PC-9 (cell line): ENCODE measurements around the gene NCKAP1. TPM values are rescaled to one million over a fixed set of nuclear protein-coding genes. Genes with fewer than 3 reads are reported as not detected.

Experiments
- BruUV-seq: library from RNA; stranded (reverse); fragments of 400-500 nt; replicated peaks from 2 replicates; lab custom pipeline; 2021; lab: Mats Ljungman, UMichigan
- CTCF ChIA-PET: fragments of 300-600 bp; sonication (Branson Sonifier 250); formaldehyde crosslinking; loops from one replicate; lab custom pipeline; 2022; ENCODE audit warnings: antibody characterized with exemption; lab: Charles Lee
- POLR2A ChIA-PET: fragments of 300-600 bp; sonication (Branson Sonifier 250); formaldehyde crosslinking; loops from one replicate; lab custom pipeline; 2022; ENCODE audit warnings: antibody characterized with exemption; ENCODE audit not compliant: unreplicated experiment; lab: Charles Lee
- DNase-seq, 2 experiments: peaks; one replicate each; pipeline versions ENCODE4 v3.0.0 to v3.0.0-alpha.2; 2015 to 2022; ENCODE audit warnings: mixed read lengths in 1 of 2
- H2AFZ ChIP-seq: fragments of 200-600 bp; sonication (generic); 2 replicates; pipeline ENCODE4 v1.8.1; 2017; ENCODE audit warnings: antibody characterized with exemption
- H3F3A ChIP-seq: fragments of 200-600 bp; sonication (generic); 2 replicates; pipeline ENCODE4 v1.8.1; 2017; ENCODE audit warnings: antibody characterized with exemption, mild to moderate bottlenecking, low read depth; ENCODE audit not compliant: insufficient read depth
- H3K27ac ChIP-seq: fragments of 200-600 bp; sonication (generic); 2 replicates; pipeline ENCODE4 v1.6.1; 2016; ENCODE audit warnings: mixed run types
- H3K27me3 ChIP-seq: fragments of 200-600 bp; sonication (generic); 2 replicates; pipeline ENCODE4 v1.6.1; 2016; ENCODE audit warnings: low read depth, mixed run types; ENCODE audit not compliant: insufficient read depth
- H3K36me3 ChIP-seq: fragments of 200-600 bp; sonication (generic); 2 replicates; pipeline ENCODE4 v1.6.1; 2016; ENCODE audit warnings: low read depth, mixed run types
- H3K4me1 ChIP-seq: fragments of 200-600 bp; sonication (generic); replicated peaks from 2 replicates; pipeline ENCODE4 v1.6.1; 2016; ENCODE audit warnings: mixed run types; ENCODE audit not compliant: insufficient read depth
- H3K4me2 ChIP-seq: fragments of 200-600 bp; sonication (generic); 2 replicates; pipeline ENCODE4 v1.6.1; 2017; ENCODE audit warnings: mixed run types
- H3K4me3 ChIP-seq: fragments of 200-600 bp; sonication (generic); 2 replicates; pipeline ENCODE4 v1.6.1; 2016; ENCODE audit warnings: mixed run types
- H3K79me2 ChIP-seq: fragments of 200-600 bp; sonication (generic); 2 replicates; pipeline ENCODE4 v1.6.1; 2017; ENCODE audit warnings: low read depth, mixed run types
- H3K9me2 ChIP-seq: fragments of 200-600 bp; sonication (generic); 2 replicates; pipeline ENCODE4 v1.8.1; 2017; ENCODE audit warnings: mild to moderate bottlenecking; ENCODE audit not compliant: insufficient read depth
- H3K9me3 ChIP-seq: fragments of 200-600 bp; sonication (generic); 2 replicates; pipeline ENCODE4 v1.8.1; 2016; ENCODE audit warnings: low read depth; ENCODE audit not compliant: insufficient read depth
- H4K20me1 ChIP-seq: fragments of 200-600 bp; sonication (generic); 2 replicates; pipeline ENCODE4 v1.8.1; 2017; ENCODE audit not compliant: insufficient read depth
- EZH2 ChIP-seq: fragments of 200-600 bp; sonication (generic); IDR thresholded peaks from 2 replicates; pipeline ENCODE4 v1.8.0; 2017; ENCODE audit warnings: antibody characterized with exemption, low read depth
- intact Hi-C: fragments of 100-400 bp; cut with micrococcal nuclease; formaldehyde crosslinking; loops from one replicate; pipeline ENCODE4 v1.10.0; 2022; ENCODE audit not compliant: unreplicated experiment
- total RNA-seq: library from RNA; stranded (reverse); gene quantifications from 2 replicates; pipeline ENCODE4 v1.2.3, GENCODE V29; 2021
- TF ChIP-seq, protein P1 (sequence below): fragments of 200-600 bp; sonication (generic); conservative IDR thresholded peaks from 2 replicates; pipeline ENCODE4 v1.6.1; 2017; ENCODE audit warnings: mixed run types, antibody characterized with exemption, mild to moderate bottlenecking, moderate library complexity

NCKAP1 gene
- total RNA-seq, 1 experiment from 2014 or later = 308 TPM

- CTCF ChIA-PET = interaction anchor here (1.6 kb wide), 1 partner anchor 382 kb away, joined by 4 read pairs; no protein-coding TSS in a partner anchor
- Histone ChIP-seq H3K9me2 (0 out of 2 replicates have a peak, but pooled peaks cover 4% of the 10 kb centered on the region), H3K36me3 (no peaks in the 10 kb centered on the region), H3K4me2 (peak within 1 kb of the TSS; percentile 30), H3K4me1 (no peaks in the 10 kb centered on the region), H3F3A (no peaks in the 10 kb centered on the region), H4K20me1 (no peaks in the 10 kb centered on the region), H3K79me2 (no peaks in the 10 kb centered on the region), H3K9me3 (no peaks in the 10 kb centered on the region), H3K4me3 (no peak within 1 kb of the TSS), H3K27me3 (no peaks in the 10 kb centered on the region), H2AFZ (peak within 1 kb of the TSS; percentile 10; the same call in 1 of the 2 replicates), H3K27ac (no peak within 1 kb of the TSS)
- peak in 1 of 2 experiments; percentile 28 for DNase-seq
- BruUV-seq = no TSS peak
- intact Hi-C loops = loop anchor here (5.0 kb wide), 1 partner anchor 36 kb away; no protein-coding TSS in a partner anchor
- TF ChIP-seq, protein P1, sequence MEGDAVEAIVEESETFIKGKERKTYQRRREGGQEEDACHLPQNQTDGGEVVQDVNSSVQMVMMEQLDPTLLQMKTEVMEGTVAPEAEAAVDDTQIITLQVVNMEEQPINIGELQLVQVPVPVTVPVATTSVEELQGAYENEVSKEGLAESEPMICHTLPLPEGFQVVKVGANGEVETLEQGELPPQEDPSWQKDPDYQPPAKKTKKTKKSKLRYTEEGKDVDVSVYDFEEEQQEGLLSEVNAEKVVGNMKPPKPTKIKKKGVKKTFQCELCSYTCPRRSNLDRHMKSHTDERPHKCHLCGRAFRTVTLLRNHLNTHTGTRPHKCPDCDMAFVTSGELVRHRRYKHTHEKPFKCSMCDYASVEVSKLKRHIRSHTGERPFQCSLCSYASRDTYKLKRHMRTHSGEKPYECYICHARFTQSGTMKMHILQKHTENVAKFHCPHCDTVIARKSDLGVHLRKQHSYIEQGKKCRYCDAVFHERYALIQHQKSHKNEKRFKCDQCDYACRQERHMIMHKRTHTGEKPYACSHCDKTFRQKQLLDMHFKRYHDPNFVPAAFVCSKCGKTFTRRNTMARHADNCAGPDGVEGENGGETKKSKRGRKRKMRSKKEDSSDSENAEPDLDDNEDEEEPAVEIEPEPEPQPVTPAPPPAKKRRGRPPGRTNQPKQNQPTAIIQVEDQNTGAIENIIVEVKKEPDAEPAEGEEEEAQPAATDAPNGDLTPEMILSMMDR = no peak
- no peak for TF ChIP-seq EZH2
- POLR2A ChIA-PET = no interaction called here
These were observed 171.5 kb downstream of the NCKAP1 start, which contains the start of gene FRZB for GRCh38 chr2:182866461-182867406. TSS of gene FRZB (minus strand) at chr2:182866637. CDS start at chr2:182866552, 85 bp downstream.

GRCh38 chr2:182866095-182866460, 172.2 kb downstream of the NCKAP1 start:
- TF ChIP-seq EZH2 = no peak
- TF ChIP-seq, protein P1 = no peak
- intact Hi-C loops = loop anchor here (5.0 kb wide), 1 partner anchor 36 kb away; no protein-coding TSS in a partner anchor
- H3K4me3 ChIP-seq = no peak overlapping the region
- H3K4me1 ChIP-seq = no peaks in the 10 kb centered on the region
- no peaks in the 10 kb centered on the region for H3K27me3 ChIP-seq
- no peak overlapping the region for H3K27ac ChIP-seq
- no peak for DNase-seq
- no peak overlapping the region for H2AFZ ChIP-seq
- POLR2A ChIA-PET = no interaction called here
- H3K36me3 ChIP-seq = no peaks in the 10 kb centered on the region
- H3K4me2 ChIP-seq = no peak overlapping the region
- H3F3A ChIP-seq = no peaks in the 10 kb centered on the region
- no TSS peak for BruUV-seq
- CTCF ChIA-PET = no interaction called here
- no peaks in the 10 kb centered on the region for H3K79me2 ChIP-seq
- 0 out of 2 replicates have a peak, but pooled peaks cover 4% of the 10 kb centered on the region for H3K9me2 ChIP-seq
- H4K20me1 ChIP-seq = no peaks in the 10 kb centered on the region
- no peaks in the 10 kb centered on the region for H3K9me3 ChIP-seq

DNA sequence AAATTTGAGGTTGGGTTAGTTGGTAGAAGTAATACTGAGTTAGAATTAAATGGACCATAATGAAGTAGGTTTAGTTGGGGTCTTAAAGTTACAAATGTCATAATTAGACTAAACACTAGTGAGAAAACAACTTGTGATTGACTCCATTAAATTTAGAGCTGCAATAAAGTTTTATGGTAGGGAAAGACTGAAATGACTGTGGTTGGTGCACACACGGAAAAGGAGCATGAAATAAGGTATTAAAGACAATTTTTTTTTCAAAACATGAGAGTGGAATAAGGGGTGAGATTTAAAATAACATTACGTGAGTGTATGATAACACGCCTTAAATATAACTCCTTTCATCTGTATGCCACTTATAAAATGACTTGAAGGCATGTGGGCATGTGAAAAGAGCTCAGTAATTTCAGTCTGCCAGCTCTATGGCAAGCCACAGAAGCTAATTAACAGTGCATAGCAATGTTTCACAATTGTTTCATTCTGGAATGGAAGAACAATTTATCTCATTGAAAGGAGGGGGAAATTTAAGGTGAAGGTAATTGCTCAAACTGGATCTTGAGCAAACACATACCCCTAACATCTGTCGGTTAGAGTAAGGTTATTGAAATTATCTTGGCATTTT, 173.2 kb downstream of the NCKAP1 start:
- no peak overlapping the region for H3K4me2 ChIP-seq
- BruUV-seq = no TSS peak
- H3K4me3 ChIP-seq = no peak overlapping the region
- H3K9me3 ChIP-seq = no peaks in the 10 kb centered on the region
- TF ChIP-seq, protein P1 = no peak
- TF ChIP-seq EZH2 = no peak
- no peak for DNase-seq
- 0 out of 2 replicates have a peak, but pooled peaks cover 4% of the 10 kb centered on the region for H3K9me2 ChIP-seq
- no peaks in the 10 kb centered on the region for H3K4me1 ChIP-seq
- H3K27me3 ChIP-seq = no peaks in the 10 kb centered on the region
- no peak overlapping the region for H2AFZ ChIP-seq
- intact Hi-C loops = loop anchor here (5.0 kb wide), 1 partner anchor 37 kb away; no protein-coding TSS in a partner anchor
- H3F3A ChIP-seq = no peaks in the 10 kb centered on the region
- H4K20me1 ChIP-seq = no peaks in the 10 kb centered on the region
- no peaks in the 10 kb centered on the region for H3K36me3 ChIP-seq
- H3K79me2 ChIP-seq = no peaks in the 10 kb centered on the region
- CTCF ChIA-PET = no interaction called here
- no peak overlapping the region for H3K27ac ChIP-seq
- POLR2A ChIA-PET = no interaction called here
